ENCODE data around the gene NFATC2IP. TPM values are rescaled to one million over a fixed set of nuclear protein-coding genes. Genes with fewer than 3 reads are reported as not detected.

Gene NFATC2IP
- polyA plus RNA-seq, 1 donor from 2014 or later: 39.1 TPM

DNA sequence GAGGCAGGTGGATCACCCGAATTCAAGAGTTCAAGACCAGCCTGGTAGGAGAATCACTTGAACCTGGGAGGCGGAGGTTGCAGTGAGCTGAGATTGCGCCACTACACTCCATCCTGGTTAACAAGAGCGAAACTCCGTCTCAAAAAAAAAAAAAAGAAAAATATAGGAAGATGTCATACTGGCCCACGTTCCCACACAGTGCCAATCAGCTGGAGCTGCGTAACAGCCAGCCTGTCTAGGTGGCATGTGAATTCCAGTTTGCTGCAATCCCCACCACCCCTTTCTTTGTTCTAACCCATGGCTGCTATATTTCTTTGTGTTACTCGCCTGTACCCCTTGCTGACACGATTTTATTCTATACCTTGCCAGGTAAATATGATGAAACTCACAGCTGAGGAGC, 7.5 kb downstream of the NFATC2IP start:
- H3K27me3 ChIP-seq (ENCODE audit: insufficient read depth, low read depth, low read length): no peaks in the 10 kb centered on the region
- no peak overlapping the region for H3K27ac ChIP-seq (ENCODE audit: low read length)
- no peaks in the 10 kb centered on the region for H3K9me2 ChIP-seq (ENCODE audit: insufficient read depth, low read length)
- no peak overlapping the region for H3K4me2 ChIP-seq (ENCODE audit: low read length)
- H2AFZ ChIP-seq (ENCODE audit: low read depth, low read length): no peak overlapping the region
- H3K79me2 ChIP-seq (replicated peaks; ENCODE audit: insufficient read depth, low read length): no peaks in the 10 kb centered on the region
- TF ChIP-seq TAF1 (IDR thresholded peaks at IDR 0.05; ENCODE audit: low read depth): no peak
- no peak for TF ChIP-seq RAD21 (conservative IDR thresholded peaks at IDR 0.05)
- TF ChIP-seq EP300 (conservative IDR thresholded peaks at IDR 0.05; ENCODE audit: poor library complexity, severe bottlenecking): no peak
- TF ChIP-seq, protein P1, sequence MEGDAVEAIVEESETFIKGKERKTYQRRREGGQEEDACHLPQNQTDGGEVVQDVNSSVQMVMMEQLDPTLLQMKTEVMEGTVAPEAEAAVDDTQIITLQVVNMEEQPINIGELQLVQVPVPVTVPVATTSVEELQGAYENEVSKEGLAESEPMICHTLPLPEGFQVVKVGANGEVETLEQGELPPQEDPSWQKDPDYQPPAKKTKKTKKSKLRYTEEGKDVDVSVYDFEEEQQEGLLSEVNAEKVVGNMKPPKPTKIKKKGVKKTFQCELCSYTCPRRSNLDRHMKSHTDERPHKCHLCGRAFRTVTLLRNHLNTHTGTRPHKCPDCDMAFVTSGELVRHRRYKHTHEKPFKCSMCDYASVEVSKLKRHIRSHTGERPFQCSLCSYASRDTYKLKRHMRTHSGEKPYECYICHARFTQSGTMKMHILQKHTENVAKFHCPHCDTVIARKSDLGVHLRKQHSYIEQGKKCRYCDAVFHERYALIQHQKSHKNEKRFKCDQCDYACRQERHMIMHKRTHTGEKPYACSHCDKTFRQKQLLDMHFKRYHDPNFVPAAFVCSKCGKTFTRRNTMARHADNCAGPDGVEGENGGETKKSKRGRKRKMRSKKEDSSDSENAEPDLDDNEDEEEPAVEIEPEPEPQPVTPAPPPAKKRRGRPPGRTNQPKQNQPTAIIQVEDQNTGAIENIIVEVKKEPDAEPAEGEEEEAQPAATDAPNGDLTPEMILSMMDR (IDR thresholded peaks at IDR 0.05; ENCODE audit: poor library complexity, severe bottlenecking): no peak
- no peaks in the 10 kb centered on the region for H3K36me3 ChIP-seq (ENCODE audit: insufficient read depth, low read length)
- H3K9me3 ChIP-seq (ENCODE audit: low read length): no peaks in the 10 kb centered on the region
- no peaks in the 10 kb centered on the region for H3F3A ChIP-seq (ENCODE audit: insufficient read depth, low read length, poor library complexity, severe bottlenecking)
- H4K20me1 ChIP-seq (ENCODE audit: insufficient read depth): no peaks in the 10 kb centered on the region
- H3K9ac ChIP-seq (ENCODE audit: low read length): no peak overlapping the region
- H3K4me3 ChIP-seq (ENCODE audit: low read length): no peak overlapping the region

DNA sequence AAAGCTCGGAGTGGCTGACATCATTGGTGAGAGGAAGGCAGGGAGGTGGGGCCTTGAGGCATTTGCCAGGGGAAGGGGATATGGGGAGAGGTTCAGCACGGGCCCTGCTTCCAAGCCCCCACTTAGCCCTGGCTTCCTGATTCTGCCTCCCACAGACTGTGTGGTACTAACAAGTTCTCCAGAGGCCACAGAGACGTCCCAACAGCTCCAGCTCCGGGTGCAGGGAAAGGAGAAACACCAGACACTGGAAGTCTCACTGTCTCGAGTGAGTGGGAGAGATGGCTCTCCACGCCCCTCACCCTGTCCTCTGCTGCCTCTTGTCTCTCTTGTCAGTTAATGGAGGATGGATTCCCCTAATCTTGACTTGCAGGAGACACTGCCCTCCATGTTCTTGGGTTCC, 8.1 kb downstream of the NFATC2IP start:
- H3K27me3 ChIP-seq (ENCODE audit: insufficient read depth, low read depth, low read length): no peaks in the 10 kb centered on the region
- H3K9ac ChIP-seq (ENCODE audit: low read length): no peak overlapping the region
- H3K36me3 ChIP-seq (ENCODE audit: insufficient read depth, low read length): no peaks in the 10 kb centered on the region
- H3K79me2 ChIP-seq (replicated peaks; ENCODE audit: insufficient read depth, low read length): no peaks in the 10 kb centered on the region
- no peak overlapping the region for H3K27ac ChIP-seq (ENCODE audit: low read length)
- no peaks in the 10 kb centered on the region for H3F3A ChIP-seq (ENCODE audit: insufficient read depth, low read length, poor library complexity, severe bottlenecking)
- no peaks in the 10 kb centered on the region for H3K9me3 ChIP-seq (ENCODE audit: low read length)
- H3K4me3 ChIP-seq (ENCODE audit: low read length): no peak overlapping the region
- no peaks in the 10 kb centered on the region for H3K9me2 ChIP-seq (ENCODE audit: insufficient read depth, low read length)
- TF ChIP-seq POLR2AphosphoS5 (IDR thresholded peaks at IDR 0.05) (no peak), EP300 (conservative IDR thresholded peaks at IDR 0.05; ENCODE audit: poor library complexity, severe bottlenecking) (no peak)
- H2AFZ ChIP-seq (ENCODE audit: low read depth, low read length): no peak overlapping the region
- no peaks in the 10 kb centered on the region for H4K20me1 ChIP-seq (ENCODE audit: insufficient read depth)
- no peak overlapping the region for H3K4me2 ChIP-seq (ENCODE audit: low read length)

DNA sequence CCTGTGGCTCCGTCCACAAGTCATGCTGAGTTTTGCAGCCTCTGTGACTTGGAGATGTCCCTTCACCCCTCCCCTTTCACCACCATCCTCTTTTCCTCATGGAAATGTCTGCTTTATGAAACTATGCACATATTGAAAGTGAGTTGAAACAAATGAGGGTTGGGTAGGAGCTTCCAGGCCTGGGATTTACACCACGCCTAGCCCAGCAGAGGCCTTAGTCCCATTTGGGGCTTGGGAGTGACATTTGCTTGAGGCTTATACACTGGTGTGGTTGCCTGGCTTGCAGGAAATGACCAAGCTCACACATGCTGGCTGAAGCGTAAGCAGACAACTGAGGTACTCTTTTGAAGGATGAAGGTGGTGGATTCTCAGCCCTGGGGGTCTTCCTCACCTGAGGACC, 13.3 kb downstream of the NFATC2IP start:
- H3K4me3 ChIP-seq (ENCODE audit: low read length): no peak overlapping the region
- H2AFZ ChIP-seq (ENCODE audit: low read depth, low read length): no peak overlapping the region
- no peak overlapping the region for H3K4me2 ChIP-seq (ENCODE audit: low read length)
- no peaks in the 10 kb centered on the region for H3K27me3 ChIP-seq (ENCODE audit: insufficient read depth, low read depth, low read length)
- TF ChIP-seq, protein P1 (IDR thresholded peaks at IDR 0.05; ENCODE audit: poor library complexity, severe bottlenecking): no peak
- TF ChIP-seq POLR2AphosphoS5 (IDR thresholded peaks at IDR 0.05) (no peak), EP300 (conservative IDR thresholded peaks at IDR 0.05; ENCODE audit: poor library complexity, severe bottlenecking) (no peak), MXI1 (conservative IDR thresholded peaks at IDR 0.05; ENCODE audit: poor library complexity, severe bottlenecking) (no peak), RAD21 (conservative IDR thresholded peaks at IDR 0.05) (no peak), SMC3 (conservative IDR thresholded peaks at IDR 0.05; ENCODE audit: poor library complexity) (no peak), EZH2 (IDR thresholded peaks at IDR 0.05; ENCODE audit: borderline replicate concordance, insufficient read depth, low read length, poor library complexity, severe bottlenecking) (no peak), TAF1 (IDR thresholded peaks at IDR 0.05; ENCODE audit: low read depth) (no peak)
- TF ChIP-seq, protein P2, sequence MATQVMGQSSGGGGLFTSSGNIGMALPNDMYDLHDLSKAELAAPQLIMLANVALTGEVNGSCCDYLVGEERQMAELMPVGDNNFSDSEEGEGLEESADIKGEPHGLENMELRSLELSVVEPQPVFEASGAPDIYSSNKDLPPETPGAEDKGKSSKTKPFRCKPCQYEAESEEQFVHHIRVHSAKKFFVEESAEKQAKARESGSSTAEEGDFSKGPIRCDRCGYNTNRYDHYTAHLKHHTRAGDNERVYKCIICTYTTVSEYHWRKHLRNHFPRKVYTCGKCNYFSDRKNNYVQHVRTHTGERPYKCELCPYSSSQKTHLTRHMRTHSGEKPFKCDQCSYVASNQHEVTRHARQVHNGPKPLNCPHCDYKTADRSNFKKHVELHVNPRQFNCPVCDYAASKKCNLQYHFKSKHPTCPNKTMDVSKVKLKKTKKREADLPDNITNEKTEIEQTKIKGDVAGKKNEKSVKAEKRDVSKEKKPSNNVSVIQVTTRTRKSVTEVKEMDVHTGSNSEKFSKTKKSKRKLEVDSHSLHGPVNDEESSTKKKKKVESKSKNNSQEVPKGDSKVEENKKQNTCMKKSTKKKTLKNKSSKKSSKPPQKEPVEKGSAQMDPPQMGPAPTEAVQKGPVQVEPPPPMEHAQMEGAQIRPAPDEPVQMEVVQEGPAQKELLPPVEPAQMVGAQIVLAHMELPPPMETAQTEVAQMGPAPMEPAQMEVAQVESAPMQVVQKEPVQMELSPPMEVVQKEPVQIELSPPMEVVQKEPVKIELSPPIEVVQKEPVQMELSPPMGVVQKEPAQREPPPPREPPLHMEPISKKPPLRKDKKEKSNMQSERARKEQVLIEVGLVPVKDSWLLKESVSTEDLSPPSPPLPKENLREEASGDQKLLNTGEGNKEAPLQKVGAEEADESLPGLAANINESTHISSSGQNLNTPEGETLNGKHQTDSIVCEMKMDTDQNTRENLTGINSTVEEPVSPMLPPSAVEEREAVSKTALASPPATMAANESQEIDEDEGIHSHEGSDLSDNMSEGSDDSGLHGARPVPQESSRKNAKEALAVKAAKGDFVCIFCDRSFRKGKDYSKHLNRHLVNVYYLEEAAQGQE (IDR thresholded peaks at IDR 0.05; ENCODE audit: borderline replicate concordance): no peak
- no peak overlapping the region for H3K27ac ChIP-seq (ENCODE audit: low read length)
- no peaks in the 10 kb centered on the region for H3K9me3 ChIP-seq (ENCODE audit: low read length)
- no peaks in the 10 kb centered on the region for H3K36me3 ChIP-seq (ENCODE audit: insufficient read depth, low read length)
- H3K9ac ChIP-seq (ENCODE audit: low read length): no peak overlapping the region
- no peaks in the 10 kb centered on the region for H3F3A ChIP-seq (ENCODE audit: insufficient read depth, low read length, poor library complexity, severe bottlenecking)
- H3K9me2 ChIP-seq (ENCODE audit: insufficient read depth, low read length): no peaks in the 10 kb centered on the region
- no peaks in the 10 kb centered on the region for H4K20me1 ChIP-seq (ENCODE audit: insufficient read depth)
- no peaks in the 10 kb centered on the region for H3K79me2 ChIP-seq (replicated peaks; ENCODE audit: insufficient read depth, low read length)

Measured in neural cell (in vitro differentiated cells).